ENCODE results near the gene CFAP45. TPM values are rescaled to one million over a fixed set of nuclear protein-coding genes. Genes with fewer than 3 reads are reported as not detected.

The CFAP45 gene
- total and polyA plus RNA-seq, 9 of the 15 experiments (the other 6 are each of a cell fraction or from before 2014, with no cell fraction given): 0.65 to 2.4 (median 1.5) TPM

DNA sequence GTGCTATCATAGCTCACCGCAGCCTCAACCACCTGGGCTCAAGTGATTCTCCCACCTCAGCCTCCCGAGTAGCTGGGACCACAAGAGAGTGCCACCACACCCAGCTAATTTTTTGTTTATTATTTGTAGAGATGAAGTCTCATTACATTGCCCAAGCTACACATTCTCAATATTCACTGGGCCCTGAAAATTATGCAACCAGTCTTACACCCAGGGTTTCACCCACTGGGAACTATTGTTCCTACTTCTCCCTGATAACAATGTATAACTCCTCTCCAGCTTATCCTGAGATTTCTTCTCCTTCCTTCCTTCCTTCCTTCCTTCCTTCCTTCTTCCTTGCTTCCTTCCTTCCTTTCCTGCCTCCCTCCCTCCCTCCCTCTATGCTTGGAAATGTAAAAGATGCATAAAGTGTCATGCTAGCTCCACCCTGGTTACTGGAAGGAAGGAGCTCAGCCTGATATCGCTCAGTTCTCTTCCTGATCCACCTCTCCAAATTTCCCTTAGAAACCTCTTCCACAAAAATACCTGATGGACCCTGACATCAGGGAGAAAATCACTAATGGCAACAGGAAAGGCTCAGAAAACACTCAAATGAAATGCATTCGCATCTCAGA lies 26.3 kb downstream of the CFAP45 start (continued):
- TF ChIP-seq, protein P1, sequence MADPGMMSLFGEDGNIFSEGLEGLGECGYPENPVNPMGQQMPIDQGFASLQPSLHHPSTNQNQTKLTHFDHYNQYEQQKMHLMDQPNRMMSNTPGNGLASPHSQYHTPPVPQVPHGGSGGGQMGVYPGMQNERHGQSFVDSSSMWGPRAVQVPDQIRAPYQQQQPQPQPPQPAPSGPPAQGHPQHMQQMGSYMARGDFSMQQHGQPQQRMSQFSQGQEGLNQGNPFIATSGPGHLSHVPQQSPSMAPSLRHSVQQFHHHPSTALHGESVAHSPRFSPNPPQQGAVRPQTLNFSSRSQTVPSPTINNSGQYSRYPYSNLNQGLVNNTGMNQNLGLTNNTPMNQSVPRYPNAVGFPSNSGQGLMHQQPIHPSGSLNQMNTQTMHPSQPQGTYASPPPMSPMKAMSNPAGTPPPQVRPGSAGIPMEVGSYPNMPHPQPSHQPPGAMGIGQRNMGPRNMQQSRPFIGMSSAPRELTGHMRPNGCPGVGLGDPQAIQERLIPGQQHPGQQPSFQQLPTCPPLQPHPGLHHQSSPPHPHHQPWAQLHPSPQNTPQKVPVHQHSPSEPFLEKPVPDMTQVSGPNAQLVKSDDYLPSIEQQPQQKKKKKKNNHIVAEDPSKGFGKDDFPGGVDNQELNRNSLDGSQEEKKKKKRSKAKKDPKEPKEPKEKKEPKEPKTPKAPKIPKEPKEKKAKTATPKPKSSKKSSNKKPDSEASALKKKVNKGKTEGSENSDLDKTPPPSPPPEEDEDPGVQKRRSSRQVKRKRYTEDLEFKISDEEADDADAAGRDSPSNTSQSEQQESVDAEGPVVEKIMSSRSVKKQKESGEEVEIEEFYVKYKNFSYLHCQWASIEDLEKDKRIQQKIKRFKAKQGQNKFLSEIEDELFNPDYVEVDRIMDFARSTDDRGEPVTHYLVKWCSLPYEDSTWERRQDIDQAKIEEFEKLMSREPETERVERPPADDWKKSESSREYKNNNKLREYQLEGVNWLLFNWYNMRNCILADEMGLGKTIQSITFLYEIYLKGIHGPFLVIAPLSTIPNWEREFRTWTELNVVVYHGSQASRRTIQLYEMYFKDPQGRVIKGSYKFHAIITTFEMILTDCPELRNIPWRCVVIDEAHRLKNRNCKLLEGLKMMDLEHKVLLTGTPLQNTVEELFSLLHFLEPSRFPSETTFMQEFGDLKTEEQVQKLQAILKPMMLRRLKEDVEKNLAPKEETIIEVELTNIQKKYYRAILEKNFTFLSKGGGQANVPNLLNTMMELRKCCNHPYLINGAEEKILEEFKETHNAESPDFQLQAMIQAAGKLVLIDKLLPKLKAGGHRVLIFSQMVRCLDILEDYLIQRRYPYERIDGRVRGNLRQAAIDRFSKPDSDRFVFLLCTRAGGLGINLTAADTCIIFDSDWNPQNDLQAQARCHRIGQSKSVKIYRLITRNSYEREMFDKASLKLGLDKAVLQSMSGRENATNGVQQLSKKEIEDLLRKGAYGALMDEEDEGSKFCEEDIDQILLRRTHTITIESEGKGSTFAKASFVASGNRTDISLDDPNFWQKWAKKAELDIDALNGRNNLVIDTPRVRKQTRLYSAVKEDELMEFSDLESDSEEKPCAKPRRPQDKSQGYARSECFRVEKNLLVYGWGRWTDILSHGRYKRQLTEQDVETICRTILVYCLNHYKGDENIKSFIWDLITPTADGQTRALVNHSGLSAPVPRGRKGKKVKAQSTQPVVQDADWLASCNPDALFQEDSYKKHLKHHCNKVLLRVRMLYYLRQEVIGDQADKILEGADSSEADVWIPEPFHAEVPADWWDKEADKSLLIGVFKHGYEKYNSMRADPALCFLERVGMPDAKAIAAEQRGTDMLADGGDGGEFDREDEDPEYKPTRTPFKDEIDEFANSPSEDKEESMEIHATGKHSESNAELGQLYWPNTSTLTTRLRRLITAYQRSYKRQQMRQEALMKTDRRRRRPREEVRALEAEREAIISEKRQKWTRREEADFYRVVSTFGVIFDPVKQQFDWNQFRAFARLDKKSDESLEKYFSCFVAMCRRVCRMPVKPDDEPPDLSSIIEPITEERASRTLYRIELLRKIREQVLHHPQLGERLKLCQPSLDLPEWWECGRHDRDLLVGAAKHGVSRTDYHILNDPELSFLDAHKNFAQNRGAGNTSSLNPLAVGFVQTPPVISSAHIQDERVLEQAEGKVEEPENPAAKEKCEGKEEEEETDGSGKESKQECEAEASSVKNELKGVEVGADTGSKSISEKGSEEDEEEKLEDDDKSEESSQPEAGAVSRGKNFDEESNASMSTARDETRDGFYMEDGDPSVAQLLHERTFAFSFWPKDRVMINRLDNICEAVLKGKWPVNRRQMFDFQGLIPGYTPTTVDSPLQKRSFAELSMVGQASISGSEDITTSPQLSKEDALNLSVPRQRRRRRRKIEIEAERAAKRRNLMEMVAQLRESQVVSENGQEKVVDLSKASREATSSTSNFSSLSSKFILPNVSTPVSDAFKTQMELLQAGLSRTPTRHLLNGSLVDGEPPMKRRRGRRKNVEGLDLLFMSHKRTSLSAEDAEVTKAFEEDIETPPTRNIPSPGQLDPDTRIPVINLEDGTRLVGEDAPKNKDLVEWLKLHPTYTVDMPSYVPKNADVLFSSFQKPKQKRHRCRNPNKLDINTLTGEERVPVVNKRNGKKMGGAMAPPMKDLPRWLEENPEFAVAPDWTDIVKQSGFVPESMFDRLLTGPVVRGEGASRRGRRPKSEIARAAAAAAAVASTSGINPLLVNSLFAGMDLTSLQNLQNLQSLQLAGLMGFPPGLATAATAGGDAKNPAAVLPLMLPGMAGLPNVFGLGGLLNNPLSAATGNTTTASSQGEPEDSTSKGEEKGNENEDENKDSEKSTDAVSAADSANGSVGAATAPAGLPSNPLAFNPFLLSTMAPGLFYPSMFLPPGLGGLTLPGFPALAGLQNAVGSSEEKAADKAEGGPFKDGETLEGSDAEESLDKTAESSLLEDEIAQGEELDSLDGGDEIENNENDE (IDR thresholded peaks at IDR 0.05; ENCODE audit: low read depth, low read length): no peak
- TF ChIP-seq, protein P2, sequence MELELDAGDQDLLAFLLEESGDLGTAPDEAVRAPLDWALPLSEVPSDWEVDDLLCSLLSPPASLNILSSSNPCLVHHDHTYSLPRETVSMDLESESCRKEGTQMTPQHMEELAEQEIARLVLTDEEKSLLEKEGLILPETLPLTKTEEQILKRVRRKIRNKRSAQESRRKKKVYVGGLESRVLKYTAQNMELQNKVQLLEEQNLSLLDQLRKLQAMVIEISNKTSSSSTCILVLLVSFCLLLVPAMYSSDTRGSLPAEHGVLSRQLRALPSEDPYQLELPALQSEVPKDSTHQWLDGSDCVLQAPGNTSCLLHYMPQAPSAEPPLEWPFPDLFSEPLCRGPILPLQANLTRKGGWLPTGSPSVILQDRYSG (tag; conservative IDR thresholded peaks at IDR 0.05; ENCODE audit: low read depth): no peak
- TF ChIP-seq ELF4 (CRISPR knock-in tag; IDR thresholded peaks at IDR 0.05): no peak
- TF ChIP-seq MAFG (tag; conservative IDR thresholded peaks at IDR 0.05): no peak
- TF ChIP-seq, protein P3, sequence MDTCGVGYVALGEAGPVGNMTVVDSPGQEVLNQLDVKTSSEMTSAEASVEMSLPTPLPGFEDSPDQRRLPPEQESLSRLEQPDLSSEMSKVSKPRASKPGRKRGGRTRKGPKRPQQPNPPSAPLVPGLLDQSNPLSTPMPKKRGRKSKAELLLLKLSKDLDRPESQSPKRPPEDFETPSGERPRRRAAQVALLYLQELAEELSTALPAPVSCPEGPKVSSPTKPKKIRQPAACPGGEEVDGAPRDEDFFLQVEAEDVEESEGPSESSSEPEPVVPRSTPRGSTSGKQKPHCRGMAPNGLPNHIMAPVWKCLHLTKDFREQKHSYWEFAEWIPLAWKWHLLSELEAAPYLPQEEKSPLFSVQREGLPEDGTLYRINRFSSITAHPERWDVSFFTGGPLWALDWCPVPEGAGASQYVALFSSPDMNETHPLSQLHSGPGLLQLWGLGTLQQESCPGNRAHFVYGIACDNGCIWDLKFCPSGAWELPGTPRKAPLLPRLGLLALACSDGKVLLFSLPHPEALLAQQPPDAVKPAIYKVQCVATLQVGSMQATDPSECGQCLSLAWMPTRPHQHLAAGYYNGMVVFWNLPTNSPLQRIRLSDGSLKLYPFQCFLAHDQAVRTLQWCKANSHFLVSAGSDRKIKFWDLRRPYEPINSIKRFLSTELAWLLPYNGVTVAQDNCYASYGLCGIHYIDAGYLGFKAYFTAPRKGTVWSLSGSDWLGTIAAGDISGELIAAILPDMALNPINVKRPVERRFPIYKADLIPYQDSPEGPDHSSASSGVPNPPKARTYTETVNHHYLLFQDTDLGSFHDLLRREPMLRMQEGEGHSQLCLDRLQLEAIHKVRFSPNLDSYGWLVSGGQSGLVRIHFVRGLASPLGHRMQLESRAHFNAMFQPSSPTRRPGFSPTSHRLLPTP (IDR thresholded peaks at IDR 0.05; ENCODE audit: borderline replicate concordance, extremely low read depth, insufficient read length): no peak
- no peak for TF ChIP-seq LEF1 (IDR thresholded peaks at IDR 0.05)
- no peak for TF ChIP-seq POLR2AphosphoS5 (IDR thresholded peaks at IDR 0.05; ENCODE audit: control insufficient read depth, insufficient read depth, low read depth, low read length)

Data from K562 (cell line).